Jurkat, Clone E6-1 (cell line): Measurements from ENCODE around the gene ZNF628.

ENCODE experiments used
- DNase-seq: peaks from one replicate; pipeline ENCODE4 v3.0.0-alpha.2; 2011; ENCODE audit warnings: low read depth, low spot score
- H3K4me3 ChIP-seq: 2 replicates; pipeline ENCODE4 v1.5.1; 2011; ENCODE audit warnings: mild to moderate bottlenecking, low read length, control low read depth, moderate library complexity

Gene ZNF628

GRCh38 chr19:55519451-55520311 is 43.3 kb downstream of the ZNF628 start:
- DNase-seq = no peak
- H3K4me3 ChIP-seq = no peak overlapping the region

- no peak for DNase-seq
- H3K4me3 ChIP-seq = no peak overlapping the region
These were observed 44.4 kb downstream of the ZNF628 start for GRCh38 chr19:55520691-55521292.

DNA sequence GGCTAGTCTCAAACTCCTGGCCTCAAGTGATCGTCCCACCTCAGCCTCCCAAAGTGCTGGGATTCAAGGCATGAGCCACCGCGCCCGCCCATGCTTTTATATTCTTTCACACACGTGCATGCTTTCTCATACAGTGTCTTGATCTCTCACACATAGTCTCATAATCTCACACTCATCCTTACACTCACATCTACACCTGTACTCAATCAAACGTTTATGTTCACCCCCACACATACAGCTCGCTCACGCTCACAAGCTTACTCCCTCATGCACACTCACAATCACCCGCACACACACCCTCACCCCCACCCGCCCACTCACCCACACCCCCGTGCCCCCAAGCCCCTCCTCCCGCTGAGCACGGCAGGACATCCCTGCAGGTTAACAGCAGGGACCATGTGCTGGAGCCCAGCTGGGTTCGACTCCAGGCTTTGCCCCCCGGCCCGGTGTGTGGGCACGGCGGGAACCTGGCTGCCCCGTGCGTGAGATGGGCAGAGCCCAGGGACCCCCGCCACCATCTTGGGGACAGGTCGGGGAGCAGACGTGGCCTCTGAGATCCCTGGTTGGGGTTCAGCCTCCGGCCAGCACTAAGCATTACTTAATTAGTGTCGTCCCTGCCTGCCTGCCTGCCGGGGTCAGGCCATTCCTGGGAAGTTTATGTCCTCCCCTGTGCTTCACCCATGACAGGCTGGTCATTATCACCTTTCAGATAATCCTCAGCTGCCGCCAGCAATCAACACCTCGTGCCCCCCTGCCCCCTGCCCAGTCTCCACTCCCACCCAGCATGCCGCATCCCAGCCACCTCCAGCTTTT is 49.1 kb downstream of the ZNF628 start:
- H3K4me3 ChIP-seq = no peak overlapping the region
- DNase-seq = no peak

DNA sequence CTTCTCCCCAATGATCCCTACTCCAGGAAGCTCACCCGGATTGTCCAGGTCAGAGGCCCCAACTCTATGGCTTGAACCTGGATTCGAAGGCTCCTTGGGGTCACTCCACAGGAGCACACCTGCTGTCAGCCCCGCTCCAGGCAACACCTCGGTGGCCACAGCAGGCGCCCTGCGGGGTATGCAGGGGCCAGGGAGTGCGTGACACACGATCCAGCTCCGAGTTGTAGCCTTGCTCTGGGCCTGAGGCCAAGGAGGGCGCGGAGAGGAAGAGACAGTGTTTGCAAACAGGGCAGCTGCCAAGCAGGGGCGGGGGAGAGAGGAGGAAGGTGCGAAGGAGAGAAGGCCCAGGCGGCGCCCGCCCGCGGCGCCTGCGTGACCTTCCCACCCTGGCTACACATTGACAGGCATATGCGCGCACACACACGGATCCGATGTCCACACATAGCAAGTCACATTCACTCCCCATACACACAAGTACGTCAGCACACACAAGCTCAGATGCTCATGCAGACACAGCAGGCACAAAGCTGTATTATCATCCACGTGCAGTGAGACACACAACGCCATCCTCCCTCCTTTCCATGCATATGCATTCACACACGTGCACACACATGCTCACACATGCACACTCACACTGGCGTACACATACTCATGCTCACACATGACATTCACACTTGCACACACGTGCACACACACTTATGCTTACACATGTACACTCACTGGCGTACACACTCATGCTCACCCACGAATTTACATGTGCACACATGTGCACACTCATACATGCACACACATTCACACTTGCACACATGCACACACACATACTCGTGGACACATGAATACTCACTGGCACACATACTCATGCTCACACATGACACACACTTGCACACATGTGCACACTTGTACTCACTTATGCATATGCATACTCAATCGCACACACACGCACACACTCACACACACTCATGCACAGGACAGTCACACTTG is 50.1 kb downstream of the ZNF628 start:
- DNase-seq = no peak
- H3K4me3 ChIP-seq = no peak overlapping the region

GRCh38 chr19:55527197-55528029 is 51.0 kb downstream of the ZNF628 start:
- no peak overlapping the region for H3K4me3 ChIP-seq
- DNase-seq = no peak

DNA sequence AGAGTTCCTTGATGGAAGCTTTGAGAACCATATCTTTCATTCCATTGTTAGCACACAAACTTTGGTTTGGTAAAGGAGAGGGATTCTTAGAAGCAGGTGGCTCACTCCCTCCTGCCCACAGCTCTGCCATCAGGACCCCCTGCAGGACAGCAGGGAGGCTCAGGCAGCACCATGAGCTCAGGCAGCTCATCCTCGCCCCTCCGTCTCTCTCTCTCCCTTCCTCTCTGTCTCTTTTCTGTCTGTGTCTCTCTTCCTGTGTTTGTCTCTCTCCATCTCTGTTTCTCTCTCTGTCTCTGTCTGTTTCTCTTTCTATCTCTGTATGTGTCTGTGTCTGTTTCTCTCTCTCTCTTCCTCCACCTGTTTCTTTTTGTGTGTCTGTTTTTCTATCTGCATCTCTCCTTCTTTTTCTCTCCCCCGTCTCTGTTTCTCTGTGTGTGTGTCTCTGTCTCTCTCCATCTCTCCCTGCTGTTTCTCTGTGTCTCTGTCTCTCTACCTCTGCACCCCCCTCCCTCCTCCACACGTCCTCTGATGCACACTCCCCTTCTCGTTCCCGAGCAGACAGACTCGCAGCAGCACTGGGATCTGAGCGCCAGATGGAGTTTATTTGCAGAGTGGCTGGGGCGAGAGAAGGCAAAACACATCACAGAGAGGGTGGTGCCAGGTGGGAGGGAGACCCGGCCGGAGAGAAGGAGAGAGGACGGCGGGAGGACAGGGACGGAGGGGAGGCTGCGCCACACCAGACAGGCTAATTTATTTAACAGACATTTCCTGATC is 51.8 kb downstream of the ZNF628 start:
- H3K4me3 ChIP-seq = no peak overlapping the region
- DNase-seq = no peak

GRCh38 chr19:55529636-55530234 is 53.3 kb downstream of the ZNF628 start:
- DNase-seq = no peak
- no peak overlapping the region for H3K4me3 ChIP-seq

DNA sequence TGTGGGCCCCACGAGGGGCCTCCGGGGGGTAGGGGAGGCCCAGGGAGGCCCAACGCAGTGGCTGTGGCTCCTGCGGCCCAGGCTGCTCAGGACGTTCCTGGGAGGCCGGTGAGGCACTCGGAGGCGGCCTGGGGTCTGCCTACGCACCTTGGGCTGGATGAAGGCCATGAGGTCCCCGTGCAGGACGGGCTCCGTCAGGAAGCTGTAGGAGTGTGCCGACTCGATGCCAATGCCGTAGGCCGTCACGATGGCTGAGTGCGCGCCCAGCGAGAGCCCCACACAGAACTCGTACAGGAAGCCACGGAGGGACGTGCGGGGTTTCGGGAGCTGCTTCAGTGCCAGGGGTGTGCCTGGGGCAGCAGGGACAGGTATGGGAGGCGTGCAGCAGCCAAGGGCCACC is 54.6 kb downstream of the ZNF628 start:
- H3K4me3 ChIP-seq = no peak overlapping the region
- DNase-seq = no peak
